CMK (cell line): ENCODE data around the gene SYT11.
"Not testable (repeated sequence)": the region's sequence is repeated elsewhere in the genome, so short reads cannot be mapped to it uniquely, and the experiment has no call there.

Source experiments
- DNase-seq: peaks from one replicate; pipeline ENCODE4 v3.0.0-alpha.2; 2010; ENCODE audit warnings: low read depth

Gene SYT11

GRCh38 chr1:155860970-155861510, 1.7 kb downstream of the SYT11 start:
- no peak for DNase-seq

GRCh38 chr1:155861896-155862295, 2.5 kb downstream of the SYT11 start:
- DNase-seq, result no peak

- DNase-seq, result no peak
Measured at GRCh38 chr1:155864393-155864792, 5.0 kb downstream of the SYT11 start.

- DNase-seq, result no peak
Measured at GRCh38 chr1:155867766-155868165, 8.4 kb downstream of the SYT11 start.

- DNase-seq, result no peak
Measured at GRCh38 chr1:155871390-155871789, 12.0 kb downstream of the SYT11 start.

GRCh38 chr1:155872527-155872926, 13.2 kb downstream of the SYT11 start:
- no peak for DNase-seq

GRCh38 chr1:155873860-155874259, 14.5 kb downstream of the SYT11 start:
- no peak for DNase-seq

- no peak for DNase-seq
Measured at GRCh38 chr1:155877945-155878344, 18.6 kb downstream of the SYT11 start.

GRCh38 chr1:155880251-155880650, 20.9 kb downstream of the SYT11 start:
- DNase-seq, result no peak

- no peak for DNase-seq
Measured at GRCh38 chr1:155880950-155881349, 21.6 kb downstream of the SYT11 start.

GRCh38 chr1:155882235-155882634, 22.9 kb downstream of the SYT11 start:
- DNase-seq, result no peak

- DNase-seq, result no peak
Measured at GRCh38 chr1:155882766-155883165, 23.4 kb downstream of the SYT11 start.

- no peak for DNase-seq
Measured at GRCh38 chr1:155884031-155884960, 24.9 kb downstream of the SYT11 start.

- no peak for DNase-seq
Measured at GRCh38 chr1:155884982-155885381, 25.6 kb downstream of the SYT11 start.

GRCh38 chr1:155888481-155888880, 29.1 kb downstream of the SYT11 start:
- no peak for DNase-seq

- no peak for DNase-seq
Measured at GRCh38 chr1:155889566-155889965, 30.2 kb downstream of the SYT11 start.

GRCh38 chr1:155890251-155890650, 30.9 kb downstream of the SYT11 start:
- no peak for DNase-seq

- DNase-seq, result no peak
Measured at GRCh38 chr1:155892796-155893195, 33.4 kb downstream of the SYT11 start.

GRCh38 chr1:155893389-155894142, 34.2 kb downstream of the SYT11 start:
- DNase-seq, result no peak

GRCh38 chr1:155895617-155896016, 36.2 kb downstream of the SYT11 start:
- not testable (repeated sequence) for DNase-seq

- not testable (repeated sequence) for DNase-seq
Measured at GRCh38 chr1:155896476-155896875, 37.1 kb downstream of the SYT11 start.

- DNase-seq, result no peak
Measured at GRCh38 chr1:155897746-155898145, 38.4 kb downstream of the SYT11 start.

GRCh38 chr1:155898888-155899287, 39.5 kb downstream of the SYT11 start:
- no peak for DNase-seq
